Omental fat pad (tissue), 4 donors: Measurements from ENCODE around the gene IFFO2. TPM values are rescaled to one million over a fixed set of nuclear protein-coding genes. Genes with fewer than 3 reads are reported as not detected.

Experiments
- ATAC-seq: fragments of 150-250 bp; one replicate; pipeline ENCODE4 v1.9.1; 2016; ENCODE audit warnings: mild to moderate bottlenecking, moderate library complexity; ENCODE audit not compliant: low FRiP score
- DNase-seq: peaks from one replicate; pipeline ENCODE4 v3.0.0-alpha.2; 2019; ENCODE audit warnings: low spot score
- CTCF ChIP-seq, 3 donors: fragments of 450-650 bp; IDR thresholded peaks; one replicate each; pipeline ENCODE4 v1.5.1; 2016 to 2017; ENCODE audit warnings: antibody characterized with exemption in 3 of 3, mild to moderate bottlenecking in 3 of 3, moderate library complexity in 2 of 3
- total RNA-seq, 4 donors: library from RNA; depleted of rRNA; stranded (reverse); fragments of >200 nt; gene quantifications; one replicate each; pipeline ENCODE4 v1.1.0, GENCODE V29; 2016

IFFO2 gene
- total RNA-seq, 4 donors from 2014 or later, result 2.3 to 12.9 (median 7.7) TPM

- no peak for DNase-seq
These were observed 24.8 kb upstream of the IFFO2 start for GRCh38 chr1:18981242-18981641.

GRCh38 chr1:18978706-18979105 is 22.2 kb upstream of the IFFO2 start:
- TF ChIP-seq CTCF (IDR thresholded peaks at IDR 0.05), result no peak
- ATAC-seq (no peak), DNase-seq (no peak)

More at GRCh38 chr1:18981242-18981641, 24.8 kb upstream of the IFFO2 start:
- no peak for ATAC-seq
- TF ChIP-seq CTCF (IDR thresholded peaks at IDR 0.05), result no peak

GRCh38 chr1:18977428-18977827 is 21.0 kb upstream of the IFFO2 start:
- no peak for TF ChIP-seq CTCF (IDR thresholded peaks at IDR 0.05)
- no peak for DNase-seq
- ATAC-seq, result no peak

GRCh38 chr1:18976096-18976495 is 19.6 kb upstream of the IFFO2 start:
- DNase-seq, result no peak
- no peak for ATAC-seq
- no peak for TF ChIP-seq CTCF (IDR thresholded peaks at IDR 0.05)

GRCh38 chr1:18974606-18975005 is 18.1 kb upstream of the IFFO2 start:
- no peak for DNase-seq
- ATAC-seq, result no peak
- no peak for TF ChIP-seq CTCF (IDR thresholded peaks at IDR 0.05)

GRCh38 chr1:18974005-18974404 is 17.5 kb upstream of the IFFO2 start:
- TF ChIP-seq CTCF (IDR thresholded peaks at IDR 0.05), result no peak
- ATAC-seq, result no peak
- no peak for DNase-seq

GRCh38 chr1:18973446-18973955 is 17.0 kb upstream of the IFFO2 start:
- ATAC-seq (no peak), DNase-seq (no peak)
- TF ChIP-seq CTCF (IDR thresholded peaks at IDR 0.05), result no peak
